Lower leg skin (tissue), 3 donors: ENCODE data around the gene GPR162.

Source experiments
- POLR2A ChIP-seq, 2 donors: fragments of 450-650 bp; IDR thresholded peaks; one replicate each; pipeline ENCODE4 v1.6.1; 2016 to 2017; ENCODE audit warnings: antibody characterized with exemption in 2 of 2, mild to moderate bottlenecking in 1 of 2, moderate library complexity in 1 of 2
- TF ChIP-seq, protein P1 (sequence below), 3 donors: fragments of 450-650 bp; IDR thresholded peaks; one replicate each; pipeline ENCODE4 v1.5.1; 2016; ENCODE audit warnings: antibody characterized with exemption in 3 of 3, mild to moderate bottlenecking in 3 of 3, moderate library complexity in 2 of 3

DNA sequence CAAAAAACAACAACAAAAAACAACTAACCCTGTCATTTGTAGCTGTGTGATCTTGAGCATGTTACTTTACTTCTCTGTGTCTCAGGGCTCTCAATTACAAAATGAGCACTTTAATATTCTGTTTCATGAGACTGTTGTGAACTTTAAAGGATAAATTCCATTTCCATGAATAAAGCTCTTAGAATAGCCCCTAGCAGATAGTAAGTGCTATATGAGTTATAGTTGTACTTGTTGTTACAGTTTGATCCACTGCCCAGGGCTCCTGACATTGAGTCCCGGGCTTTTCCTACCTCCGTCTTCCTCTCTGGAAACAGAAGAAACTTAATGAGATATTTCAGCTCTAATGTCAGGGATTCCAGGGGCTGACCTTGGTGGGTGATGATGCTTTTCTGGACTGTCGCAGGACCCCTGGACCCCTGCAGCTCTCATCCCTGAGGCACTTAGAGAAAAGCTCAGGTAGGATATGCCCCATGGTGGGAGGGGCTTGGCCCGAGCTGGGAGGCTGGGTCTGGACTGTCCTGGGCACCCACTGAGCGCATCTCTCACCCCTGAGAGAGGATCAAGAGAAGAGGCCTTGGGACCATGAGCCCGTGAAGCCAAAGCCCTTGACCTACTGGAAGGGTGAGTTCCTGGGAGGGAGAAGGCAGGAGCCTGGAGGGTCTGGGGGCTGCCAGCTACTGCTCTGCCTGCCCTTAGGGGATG lies 11.7 kb downstream of the GPR162 start:
- TF ChIP-seq, protein P1, sequence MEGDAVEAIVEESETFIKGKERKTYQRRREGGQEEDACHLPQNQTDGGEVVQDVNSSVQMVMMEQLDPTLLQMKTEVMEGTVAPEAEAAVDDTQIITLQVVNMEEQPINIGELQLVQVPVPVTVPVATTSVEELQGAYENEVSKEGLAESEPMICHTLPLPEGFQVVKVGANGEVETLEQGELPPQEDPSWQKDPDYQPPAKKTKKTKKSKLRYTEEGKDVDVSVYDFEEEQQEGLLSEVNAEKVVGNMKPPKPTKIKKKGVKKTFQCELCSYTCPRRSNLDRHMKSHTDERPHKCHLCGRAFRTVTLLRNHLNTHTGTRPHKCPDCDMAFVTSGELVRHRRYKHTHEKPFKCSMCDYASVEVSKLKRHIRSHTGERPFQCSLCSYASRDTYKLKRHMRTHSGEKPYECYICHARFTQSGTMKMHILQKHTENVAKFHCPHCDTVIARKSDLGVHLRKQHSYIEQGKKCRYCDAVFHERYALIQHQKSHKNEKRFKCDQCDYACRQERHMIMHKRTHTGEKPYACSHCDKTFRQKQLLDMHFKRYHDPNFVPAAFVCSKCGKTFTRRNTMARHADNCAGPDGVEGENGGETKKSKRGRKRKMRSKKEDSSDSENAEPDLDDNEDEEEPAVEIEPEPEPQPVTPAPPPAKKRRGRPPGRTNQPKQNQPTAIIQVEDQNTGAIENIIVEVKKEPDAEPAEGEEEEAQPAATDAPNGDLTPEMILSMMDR (IDR thresholded peaks at IDR 0.05), result no peak
- TF ChIP-seq POLR2A (IDR thresholded peaks at IDR 0.05), result no peak
